Endothelial cell of umbilical vein (primary cell): Measurements from ENCODE around the gene IDH3A. TPM values are rescaled to one million over a fixed set of nuclear protein-coding genes. Genes with fewer than 3 reads are reported as not detected.

ENCODE experiments used
- Bru-seq: library from RNA; stranded (reverse); fragments of 400-500 nt; gene quantifications from one replicate; lab custom pipeline; 2021; lab: Mats Ljungman, UMichigan
- BruChase-seq, 2 experiments: library from RNA; stranded (reverse); fragments of 400-500 nt; gene quantifications; one replicate each; lab custom pipeline; 2021; lab: Mats Ljungman, UMichigan
- BruUV-seq: library from RNA; stranded (reverse); fragments of 400-500 nt; replicated peaks from 2 replicates; lab custom pipeline; 2021; lab: Mats Ljungman, UMichigan
- CTCF ChIA-PET: fragments of 300-600, 350-600 bp; sonication (Branson Sonifier 250); formaldehyde crosslinking; loops from one replicate; lab custom pipeline; 2021; ENCODE audit warnings: antibody characterized with exemption, inconsistent platforms; lab: Charles Lee
- POLR2A ChIA-PET: fragments of 300-600, 350-600 bp; sonication (Branson Sonifier 250); formaldehyde crosslinking; loops from one replicate; lab custom pipeline; 2021; ENCODE audit warnings: antibody characterized with exemption, inconsistent platforms; lab: Charles Lee
- DNase-seq: peaks from one replicate; pipeline ENCODE4 v3.0.0-alpha.2; 2011; ENCODE audit warnings: low read depth, low spot score
- FAIRE-seq: peaks from 2 replicates; lab custom pipeline; 2011; peaks lifted over from hg19 to GRCh38; lab: Jason Lieb, UNC
- H2AFZ ChIP-seq: 2 replicates; pipeline ENCODE4 v1.6.0; 2012; ENCODE audit warnings: low read depth, low read length, control low read depth, inconsistent platforms
- H3K27ac ChIP-seq: 2 replicates; pipeline ENCODE4 v1.5.1; 2011; ENCODE audit warnings: low read depth, mild to moderate bottlenecking, control low read depth, low read length, moderate library complexity; ENCODE audit not compliant: insufficient read depth
- H3K27me3 ChIP-seq, 2 experiments: 2 replicates each; pipeline versions ENCODE4 v1.6.0 to v1.6.1; 2011; ENCODE audit warnings: low read length in 2 of 2, mixed read lengths in 1 of 2; ENCODE audit not compliant: control insufficient read depth in 2 of 2, insufficient read depth in 2 of 2
- H3K36me3 ChIP-seq, 2 experiments: 2 replicates in 1 of 2; 3 replicates in 1 of 2; pipeline ENCODE4 v1.5.1; 2011; ENCODE audit warnings: low read length in 2 of 2, mild to moderate bottlenecking in 1 of 2, moderate library complexity in 1 of 2; ENCODE audit not compliant: control insufficient read depth in 2 of 2, insufficient read depth in 2 of 2; ENCODE audit errors: extremely low read depth in 1 of 2
- H3K4me1 ChIP-seq: 3 replicates; pipeline ENCODE4 v1.5.1; 2011; ENCODE audit warnings: mild to moderate bottlenecking, low read length; ENCODE audit not compliant: control insufficient read depth, insufficient read depth; ENCODE audit errors: extremely low read depth
- H3K4me2 ChIP-seq: 2 replicates; pipeline ENCODE4 v1.6.1; 2011; ENCODE audit warnings: low read length, control low read depth, mixed read lengths; ENCODE audit not compliant: insufficient read depth
- H3K4me3 ChIP-seq, 3 experiments: fragments of 200-600 bp in 1 of 3; sonication (generic), shearing (Covaris generic) in 1 of 3; replicated peaks in 1 of 3; 2 replicates each; pipeline ENCODE4 v1.5.1; 2011 to 2016; ENCODE audit warnings: control low read depth in 3 of 3, low read length in 3 of 3, mild to moderate bottlenecking in 2 of 3, inconsistent platforms in 1 of 3, low read depth in 1 of 3, moderate library complexity in 1 of 3; ENCODE audit not compliant: insufficient read depth in 1 of 3
- H3K79me2 ChIP-seq: 2 replicates; pipeline ENCODE4 v1.6.0; 2012; ENCODE audit warnings: low read length, inconsistent platforms; ENCODE audit not compliant: control insufficient read depth, insufficient read depth
- H3K9ac ChIP-seq: replicated peaks from 2 replicates; pipeline ENCODE3; 2011; ENCODE audit warnings: low read length, control low read depth; ENCODE audit not compliant: insufficient read depth; ENCODE audit errors: extremely low read depth
- H3K9me1 ChIP-seq: replicated peaks from 3 replicates; pipeline ENCODE4 v1.6.0; 2011; ENCODE audit warnings: mild to moderate bottlenecking, low read length; ENCODE audit not compliant: control insufficient read depth, insufficient read depth; ENCODE audit errors: extremely low read depth
- H3K9me3 ChIP-seq: replicated peaks from 2 replicates; pipeline ENCODE4 v1.5.1; 2012; ENCODE audit warnings: low read length, inconsistent platforms; ENCODE audit not compliant: control insufficient read depth, insufficient read depth
- H4K20me1 ChIP-seq: replicated peaks from 2 replicates; pipeline ENCODE3; 2011; ENCODE audit warnings: mild to moderate bottlenecking, low read length; ENCODE audit not compliant: control insufficient read depth, insufficient read depth; ENCODE audit errors: extremely low read depth
- CTCF ChIP-seq, 2 donors: IDR thresholded peaks; 1 replicate in 1 of 2; 2 replicates in 1 of 2; pipeline ENCODE4 v1.5.1; 2011; ENCODE audit warnings: low read length in 2 of 2, mild to moderate bottlenecking in 2 of 2, moderate library complexity in 2 of 2, control low read depth in 1 of 2, inconsistent platforms in 1 of 2, low read depth in 1 of 2; ENCODE audit not compliant: insufficient read depth in 1 of 2; ENCODE audit errors: extremely low read depth in 1 of 2
- EZH2 ChIP-seq: IDR thresholded peaks from 2 replicates; pipeline ENCODE4 v1.6.1; 2012; ENCODE audit warnings: borderline replicate concordance, low read depth, mild to moderate bottlenecking, moderate library complexity, low read length, inconsistent platforms; ENCODE audit not compliant: severe bottlenecking
- FOS ChIP-seq: IDR thresholded peaks from 2 replicates; pipeline ENCODE4 v1.6.1; 2011; ENCODE audit warnings: mild to moderate bottlenecking, low read length, moderate library complexity, borderline replicate concordance; ENCODE audit not compliant: insufficient read depth
- GATA2 ChIP-seq: IDR thresholded peaks from 2 replicates; pipeline ENCODE4 v1.7.0; 2011; ENCODE audit warnings: low read depth, mild to moderate bottlenecking, moderate library complexity, mixed read lengths, low read length; ENCODE audit not compliant: insufficient read length, insufficient read depth
- JUN ChIP-seq: IDR thresholded peaks from 2 replicates; pipeline ENCODE4 v1.6.1; 2011; ENCODE audit warnings: borderline replicate concordance, low read depth; ENCODE audit not compliant: insufficient read length, insufficient read depth
- MAX ChIP-seq: IDR thresholded peaks from 2 replicates; pipeline ENCODE4 v1.6.1; 2011; ENCODE audit not compliant: insufficient read depth, insufficient read length
- MYC ChIP-seq: IDR thresholded peaks from one replicate; pipeline ENCODE4 v1.6.1; 2011; ENCODE audit warnings: mild to moderate bottlenecking, low read depth, low read length
- POLR2A ChIP-seq: IDR thresholded peaks from 2 replicates; pipeline ENCODE4 v1.6.1; 2012; ENCODE audit warnings: low read depth, mild to moderate bottlenecking, control low read depth, low read length
- POLR2AphosphoS5 ChIP-seq: IDR thresholded peaks from 2 replicates; pipeline ENCODE4 v1.6.1; 2012; ENCODE audit warnings: low read depth, mild to moderate bottlenecking, control low read depth, low read length, moderate library complexity; ENCODE audit not compliant: insufficient read depth
- dilution Hi-C: fragments of 300-500 bp; cut with MboI; formaldehyde crosslinking; loops from one replicate; pipeline ENCODE4 v1.15.0; 2019; ENCODE audit warnings: low sequenced_read_pairs; ENCODE audit not compliant: extremely low pct_ligation_motif_present
- intact Hi-C: fragments of 100-400 bp; cut with micrococcal nuclease; formaldehyde crosslinking; loops from one replicate; pipeline ENCODE4 v1.10.0; 2022
- long read RNA-seq: library from polyadenylated mRNA; stranded (forward); transcript quantifications from one replicate; pipeline ENCODE4 v2.0.0, GENCODE V29; 2021
- polyA minus RNA-seq, 3 experiments: library from RNA; depleted of rRNA, polyadenylated mRNA; stranded (reverse); fragments of >200 nt; gene quantifications; 1 replicate in 1 of 3; 2 replicates in 2 of 3; pipeline ENCODE4 v1.2.3, GENCODE V29; 2011
- polyA plus RNA-seq, 4 experiments: library from polyadenylated mRNA; depleted of rRNA in 3 of 4; stranded (reverse) in 3 of 4; unstranded in 1 of 4; fragments of >200 nt; gene quantifications; 2 replicates each; pipeline versions ENCODE4 v1.2.1 to v1.2.3, GENCODE V29; 2011 to 2012; ENCODE audit warnings: missing spikeins in 1 of 4
- total RNA-seq: library from RNA; stranded (reverse); gene quantifications from 2 replicates; pipeline ENCODE4 v1.2.3, GENCODE V29; 2021

The IDH3A gene
- total RNA-seq (62.8 and 63.9 TPM in 2 replicates), polyA plus RNA-seq (28.6 and 35.5 TPM in 2 replicates), polyA minus RNA-seq (43.4 and 43.9 TPM in 2 replicates), Bru-seq, nascent RNA (percentile 68 among the genes with signal in this experiment), BruChase-seq, experiment 1, labeled RNA remaining after a 6-hour chase (percentile 86 among the genes with signal in this experiment), BruChase-seq, experiment 2, labeled RNA remaining after a 2-hour chase (percentile 82 among the genes with signal in this experiment)
- 43.9 and 58.0 TPM in 2 replicates for polyA plus RNA-seq (2011; cell fraction: cytosol; rRNA removed)
- polyA plus RNA-seq (2011; cell fraction: nucleus; rRNA removed), result 46.3 and 62.8 TPM in 2 replicates
- polyA plus RNA-seq (2012), result 40.4 and 77.4 TPM in 2 replicates
- polyA minus RNA-seq (2011; cell fraction: cytosol; rRNA and poly(A)+ RNA removed), result 94.8 TPM
- polyA minus RNA-seq (2011; cell fraction: nucleus; rRNA and poly(A)+ RNA removed), result 16.5 and 25.4 TPM in 2 replicates
- long read RNA-seq, full-length matches to known transcripts, result 113 of 133 reads
- long read RNA-seq, partial matches to known transcripts, result 3 of 133 reads
- long read RNA-seq, other reads (novel, unspliced or antisense), result 17 of 133 reads

- DNase-seq, result peak; percentile 95
- POLR2A ChIA-PET, result interaction anchor here (0.6 kb wide), 1 partner anchor 150 kb away, joined by 3 read pairs; the partner anchor contains the start of gene SKIC8
Observed at GRCh38 chr15:78149068-78149804, at the start of gene IDH3A. Gene IDH3A (plus strand): TSS chr15:78149362. CDS start chr15:78149404, 42 bp downstream.

More at GRCh38 chr15:78149068-78149804, at the start of gene IDH3A:
- Histone ChIP-seq H3K4me3 (peak within 1 kb of the TSS; percentile 54 to 94 (median 71)), H3K36me3 (no peaks in the 10 kb centered on the region), H3K9ac (peak within 1 kb of the TSS; percentile 91), H3K9me3 (no peaks in the 10 kb centered on the region), H3K27me3 (no peaks in the 10 kb centered on the region), H4K20me1 (no peaks in the 10 kb centered on the region), H3K4me2 (peak within 1 kb of the TSS; percentile 100), H3K79me2 (peaks cover 21% of the 10 kb centered on the region), H3K9me1 (no peaks in the 10 kb centered on the region), H2AFZ (peak within 1 kb of the TSS; percentile 90), H3K4me1 (peaks cover 11% of the 10 kb centered on the region), H3K27ac (peak within 1 kb of the TSS; percentile 81)
- no TSS peak for BruUV-seq
- intact Hi-C loops (loop anchor here (1.0 kb wide), 3 partner anchors 18 to 289 kb away; partner anchors contain the start of genes CIB2, IREB2 and SKIC8), dilution Hi-C loops (no loop called here)
- peak; percentile 89 for FAIRE-seq
- CTCF ChIA-PET, result interaction anchor here (1.4 to 3.5 kb wide), 6 partner anchors 10 to 47 kb away, joined by 3 to 26 read pairs (median 8); partner anchors contain the start of gene CIB2
- no peak for TF ChIP-seq EZH2
- TF ChIP-seq MYC, result no peak
- no peak for TF ChIP-seq JUN
- no peak for TF ChIP-seq FOS
- TF ChIP-seq POLR2AphosphoS5, result peak; percentile 75
- no peak for TF ChIP-seq GATA2
- TF ChIP-seq CTCF (IDR thresholded peaks at IDR 0.05; ENCODE audit: extremely low read depth in 1 of 2, insufficient read depth in 1 of 2, low read depth in 1 of 2, low read length in 2 of 2), result no peak
- no peak for TF ChIP-seq MAX
- peak; percentile 64 for TF ChIP-seq POLR2A
